ENCODE measurements around the gene TLE4. TPM values are rescaled to one million over a fixed set of nuclear protein-coding genes. Genes with fewer than 3 reads are reported as not detected.

Gene TLE4
- total and polyA plus RNA-seq, 2 of the 13 experiments (the other 11 are each of a cell fraction or from before 2014, with no cell fraction given): 2.0 to 2.3 TPM

- TF ChIP-seq ZBTB40 (IDR thresholded peaks at IDR 0.05) (no peak), ZBTB40 (CRISPR knock-in tag; IDR thresholded peaks at IDR 0.05) (no peak), ZNF781 (CRISPR knock-in tag; IDR thresholded peaks at IDR 0.05; ENCODE audit: borderline replicate concordance, not compliant biosample characterization) (no peak)
Observed at GRCh38 chr9:79580055-79580454, 8.3 kb downstream of the TLE4 start (continued).

GRCh38 chr9:79581388-79581787 lies 9.6 kb downstream of the TLE4 start:
- no peak for FAIRE-seq
- POLR2A ChIA-PET: no interaction called here
- no peak for TF ChIP-seq ZNF326 (CRISPR knock-in tag; IDR thresholded peaks at IDR 0.05; ENCODE audit: borderline replicate concordance)
- TF ChIP-seq ZBTB40 (IDR thresholded peaks at IDR 0.05): no peak
- TF ChIP-seq ZBTB40 (CRISPR knock-in tag; IDR thresholded peaks at IDR 0.05): no peak

More at GRCh38 chr9:79581388-79581787, 9.6 kb downstream of the TLE4 start:
- H4K20me1 ChIP-seq (ENCODE audit: insufficient read depth, low read length): no peaks in the 10 kb centered on the region
- H3K27me3 ChIP-seq (ENCODE audit: control insufficient read depth in 1 of 2, insufficient read depth in 2 of 2, low read length in 2 of 2): no peaks in the 10 kb centered on the region
- intact Hi-C loops (cut with micrococcal nuclease; ENCODE audit: unreplicated experiment): no loop called here
- no peak overlapping the region for H2AFZ ChIP-seq (ENCODE audit: low read length)
- CTCF ChIA-PET (ENCODE audit: low intra/inter-chr PET ratio, low total read pairs): no interaction called here
- H3K9ac ChIP-seq (ENCODE audit: insufficient read depth, low read depth, low read length): no peak overlapping the region
- no peaks in the 10 kb centered on the region for H3K79me2 ChIP-seq (ENCODE audit: insufficient read depth, low read length)
- ATAC-seq (no peak), DNase-seq (ENCODE audit: low spot score) (no peak)
- H3K4me2 ChIP-seq (ENCODE audit: low read depth, low read length): no peak overlapping the region
- peaks cover 31% of the 10 kb centered on the region for H3K4me1 ChIP-seq (ENCODE audit: insufficient read depth, low read length)
- no peak overlapping the region for H3K27ac ChIP-seq (ENCODE audit: extremely low read length, insufficient read depth, low read length)
- no TSS peak for BruUV-seq (replicated peaks)
- no peaks in the 10 kb centered on the region for H3K36me3 ChIP-seq (replicated peaks in 1 of 2; ENCODE audit: control insufficient read depth in 1 of 2, insufficient read depth in 2 of 2, low read length in 2 of 2)
- in situ Hi-C loops (cut with HindIII; ENCODE audit: extremely low pct_ligation_motif_present, low pct_unique_long_range_greater_than_20kb): no loop called here
- 91% methylated on average over 3 of the region's 3 CpGs for WGBS (ENCODE audit: low lambda C conversion rate)
- H3K4me3 ChIP-seq (replicated peaks in 1 of 3; ENCODE audit: insufficient read depth in 1 of 3, low read depth in 2 of 3, low read length in 3 of 3): no peak overlapping the region
- H3K9me3 ChIP-seq (ENCODE audit: low read length): no peaks in the 10 kb centered on the region

Measured in HepG2 (cell line).